ENCODE data around the gene ZNF683. TPM values are rescaled to one million over a fixed set of nuclear protein-coding genes. Genes with fewer than 3 reads are reported as not detected.

Gene ZNF683
- total RNA-seq, 1 donor from 2014 or later, result not detected

DNA sequence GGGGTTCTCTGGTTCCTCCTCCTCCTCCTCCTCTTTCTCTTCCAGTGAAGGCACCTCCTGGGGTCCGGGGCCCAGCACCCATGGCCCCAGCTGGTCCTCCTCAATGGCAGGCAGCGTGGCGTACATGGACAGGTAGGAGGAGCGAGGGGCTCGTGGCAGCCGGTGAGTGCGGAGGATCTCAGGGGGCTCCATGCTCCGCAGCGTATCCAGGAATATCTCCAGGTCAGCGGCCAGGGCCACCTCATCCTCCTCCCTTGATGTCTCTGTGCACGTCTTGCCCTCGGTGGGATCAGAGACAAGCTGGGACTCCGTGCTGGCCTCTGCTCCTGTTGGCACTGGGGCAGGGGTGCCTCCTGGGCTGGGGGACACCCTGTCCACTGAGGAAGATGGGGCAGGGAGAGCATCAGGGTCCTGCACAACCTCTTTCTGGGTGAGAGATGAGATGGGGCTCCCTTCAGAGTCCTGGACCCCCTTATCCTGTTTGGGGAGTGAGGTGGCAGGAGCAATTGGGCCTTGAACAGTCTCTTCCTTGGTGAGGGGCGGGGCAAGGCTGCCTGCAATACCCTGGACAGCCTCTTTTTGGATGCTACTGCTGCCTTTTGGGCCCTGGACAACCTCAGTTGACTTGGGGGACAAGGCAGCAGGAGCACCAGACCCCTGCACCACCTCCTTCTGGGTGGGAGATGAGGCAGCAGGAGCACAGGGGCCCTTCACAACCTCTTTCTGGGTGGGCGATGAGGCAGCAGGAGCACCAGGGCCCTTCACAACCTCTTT is 28.2 kb downstream of the ZNF683 start:
- no peak for FAIRE-seq
- no peaks in the 10 kb centered on the region for H3K27me3 ChIP-seq (ENCODE audit: control insufficient read depth, insufficient read depth, low read length)
- no peak for DNase-seq (ENCODE audit: low read depth)
- H3K36me3 ChIP-seq (ENCODE audit: control insufficient read depth, insufficient read depth, low read length), result peaks cover 22% of the 10 kb centered on the region
- TF ChIP-seq, protein P1, sequence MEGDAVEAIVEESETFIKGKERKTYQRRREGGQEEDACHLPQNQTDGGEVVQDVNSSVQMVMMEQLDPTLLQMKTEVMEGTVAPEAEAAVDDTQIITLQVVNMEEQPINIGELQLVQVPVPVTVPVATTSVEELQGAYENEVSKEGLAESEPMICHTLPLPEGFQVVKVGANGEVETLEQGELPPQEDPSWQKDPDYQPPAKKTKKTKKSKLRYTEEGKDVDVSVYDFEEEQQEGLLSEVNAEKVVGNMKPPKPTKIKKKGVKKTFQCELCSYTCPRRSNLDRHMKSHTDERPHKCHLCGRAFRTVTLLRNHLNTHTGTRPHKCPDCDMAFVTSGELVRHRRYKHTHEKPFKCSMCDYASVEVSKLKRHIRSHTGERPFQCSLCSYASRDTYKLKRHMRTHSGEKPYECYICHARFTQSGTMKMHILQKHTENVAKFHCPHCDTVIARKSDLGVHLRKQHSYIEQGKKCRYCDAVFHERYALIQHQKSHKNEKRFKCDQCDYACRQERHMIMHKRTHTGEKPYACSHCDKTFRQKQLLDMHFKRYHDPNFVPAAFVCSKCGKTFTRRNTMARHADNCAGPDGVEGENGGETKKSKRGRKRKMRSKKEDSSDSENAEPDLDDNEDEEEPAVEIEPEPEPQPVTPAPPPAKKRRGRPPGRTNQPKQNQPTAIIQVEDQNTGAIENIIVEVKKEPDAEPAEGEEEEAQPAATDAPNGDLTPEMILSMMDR (IDR thresholded peaks at IDR 0.05; ENCODE audit: insufficient read depth, low read length, severe bottlenecking), result no peak
- H3K4me3 ChIP-seq (ENCODE audit: low read depth, low read length), result no peak overlapping the region

DNA sequence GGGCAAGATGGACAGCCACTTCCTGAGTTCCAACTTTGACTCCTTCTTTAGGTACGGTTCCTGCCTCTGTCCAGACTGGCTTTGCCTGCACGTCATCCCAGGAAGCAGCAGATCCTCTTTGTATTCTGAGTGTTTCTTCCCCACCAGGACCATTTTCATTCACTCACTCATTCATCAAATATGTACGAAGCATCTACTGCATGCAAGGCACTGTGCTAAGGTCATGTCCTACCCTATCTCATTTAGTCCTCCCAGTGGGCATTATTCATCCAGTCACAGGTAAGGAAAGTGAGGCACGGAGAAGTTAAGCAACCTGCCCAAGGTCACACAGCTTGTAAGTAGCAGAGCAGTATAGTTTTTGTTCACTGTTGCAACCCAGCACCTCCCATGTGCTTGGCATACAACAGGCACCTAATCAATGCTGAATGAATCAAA is 32.5 kb downstream of the ZNF683 start:
- Histone ChIP-seq H3K4me3 (ENCODE audit: low read depth, low read length) (no peak overlapping the region), H3K36me3 (ENCODE audit: control insufficient read depth, insufficient read depth, low read length) (peaks cover 20% of the 10 kb centered on the region), H3K27me3 (ENCODE audit: control insufficient read depth, insufficient read depth, low read length) (no peaks in the 10 kb centered on the region)
- FAIRE-seq (peak; percentile 93), DNase-seq (ENCODE audit: low read depth) (peak; percentile 83)
- TF ChIP-seq, protein P1 (IDR thresholded peaks at IDR 0.05; ENCODE audit: insufficient read depth, low read length, severe bottlenecking), result no peak

DNA sequence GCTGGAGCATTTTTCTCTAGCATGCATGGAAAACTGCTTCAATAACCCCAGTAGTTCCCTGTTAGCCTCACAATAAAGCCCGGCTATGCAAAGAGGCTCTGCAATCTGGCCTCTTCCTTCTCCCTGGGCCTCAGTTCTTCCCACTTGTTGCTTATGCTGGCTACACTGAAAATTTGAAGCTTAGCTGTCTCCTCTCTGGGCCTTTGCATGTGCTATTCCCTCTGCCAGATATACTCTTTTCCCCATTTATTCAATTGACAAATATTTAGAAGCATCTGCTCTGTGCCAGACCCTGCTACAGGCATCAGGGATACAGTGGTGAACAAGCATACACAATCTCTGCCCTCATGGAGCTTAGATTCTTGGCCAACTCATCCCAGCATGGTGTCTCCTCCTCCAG is 33.9 kb downstream of the ZNF683 start:
- H3K4me3 ChIP-seq (ENCODE audit: low read depth, low read length), result no peak overlapping the region
- TF ChIP-seq, protein P1 (IDR thresholded peaks at IDR 0.05; ENCODE audit: insufficient read depth, low read length, severe bottlenecking), result no peak
- no peaks in the 10 kb centered on the region for H3K27me3 ChIP-seq (ENCODE audit: control insufficient read depth, insufficient read depth, low read length)
- H3K36me3 ChIP-seq (ENCODE audit: control insufficient read depth, insufficient read depth, low read length), result peaks cover 14% of the 10 kb centered on the region
- no peak for FAIRE-seq
- no peak for DNase-seq (ENCODE audit: low read depth)

DNA sequence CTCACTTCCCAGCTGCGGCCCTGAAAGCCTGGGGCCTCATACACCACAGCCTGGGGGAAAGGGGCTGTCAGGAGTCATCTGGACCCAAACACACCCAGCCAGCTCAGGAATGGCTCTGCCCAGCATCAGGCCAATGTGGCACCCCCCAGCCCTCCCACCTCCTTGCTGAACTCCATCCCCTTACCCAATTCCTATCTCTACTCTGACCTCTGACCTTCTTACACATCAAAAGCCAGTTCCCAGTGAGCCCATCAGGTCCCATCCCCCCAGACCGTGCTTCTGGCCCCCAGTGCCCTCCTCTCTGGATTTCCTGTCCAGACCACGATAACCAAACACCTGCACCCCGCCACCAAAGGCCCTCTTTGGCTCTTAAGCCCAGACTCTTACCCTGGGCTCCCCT is 34.9 kb downstream of the ZNF683 start:
- TF ChIP-seq, protein P1 (IDR thresholded peaks at IDR 0.05; ENCODE audit: insufficient read depth, low read length, severe bottlenecking), result no peak
- no peaks in the 10 kb centered on the region for H3K27me3 ChIP-seq (ENCODE audit: control insufficient read depth, insufficient read depth, low read length)
- H3K4me3 ChIP-seq (ENCODE audit: low read depth, low read length), result no peak overlapping the region
- FAIRE-seq, result no peak
- peaks cover 14% of the 10 kb centered on the region for H3K36me3 ChIP-seq (ENCODE audit: control insufficient read depth, insufficient read depth, low read length)
- DNase-seq (ENCODE audit: low read depth), result no peak

DNA sequence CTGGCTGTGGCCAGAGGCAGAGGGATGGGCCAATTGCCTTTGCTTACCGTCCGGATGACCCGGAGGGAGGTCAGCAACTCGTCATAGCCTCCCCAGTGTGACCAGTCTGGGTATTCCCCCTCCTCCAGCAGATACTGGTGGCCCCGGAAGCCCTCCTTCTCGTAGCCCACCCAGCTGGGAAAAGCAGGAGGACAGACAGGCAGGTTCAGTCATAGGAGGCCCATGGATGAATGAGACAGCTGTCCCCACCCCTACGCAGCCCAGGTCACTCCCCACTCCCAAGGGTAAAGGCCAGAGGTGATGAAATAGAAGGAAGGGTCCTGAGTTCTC is 35.4 kb downstream of the ZNF683 start:
- H3K36me3 ChIP-seq (ENCODE audit: control insufficient read depth, insufficient read depth, low read length), result peaks cover 15% of the 10 kb centered on the region
- TF ChIP-seq, protein P1 (IDR thresholded peaks at IDR 0.05; ENCODE audit: insufficient read depth, low read length, severe bottlenecking), result no peak
- FAIRE-seq (peak; percentile 72), DNase-seq (ENCODE audit: low read depth) (no peak)
- no peaks in the 10 kb centered on the region for H3K27me3 ChIP-seq (ENCODE audit: control insufficient read depth, insufficient read depth, low read length)
- no peak overlapping the region for H3K4me3 ChIP-seq (ENCODE audit: low read depth, low read length)

Measured in bronchial epithelial cell (primary cell).